DND-41 (cell line): ENCODE results near the gene ILF3.

ENCODE experiments used
- ATAC-seq: fragments of 200-7000 bp; cut with Tn5 transposase; 3 replicates; pipeline ENCODE4 v1.9.1; 2021; ENCODE audit warnings: low read depth; ENCODE audit not compliant: insufficient read depth
- DNase-seq: peaks from one replicate; pipeline ENCODE4 v3.0.0-alpha.2; 2020
- H2AFZ ChIP-seq: 2 replicates; pipeline ENCODE4 v1.6.0; 2012; ENCODE audit warnings: low read depth, low read length
- H3K27ac ChIP-seq: 2 replicates; pipeline ENCODE4 v1.5.1; 2012; ENCODE audit warnings: low read length, inconsistent platforms
- H3K27me3 ChIP-seq: fragments of 200-600 bp; sonication (generic); 2 replicates; pipeline ENCODE4 v1.6.0; 2012; ENCODE audit warnings: low read length, mild to moderate bottlenecking, inconsistent platforms; ENCODE audit not compliant: insufficient read depth, poor library complexity
- H3K36me3 ChIP-seq: 2 replicates; pipeline ENCODE4 v1.5.1; 2012; ENCODE audit warnings: low read length, inconsistent platforms; ENCODE audit not compliant: insufficient read depth
- H3K4me1 ChIP-seq: 2 replicates; pipeline ENCODE4 v1.5.1; 2012; ENCODE audit warnings: mild to moderate bottlenecking, low read length; ENCODE audit not compliant: insufficient read depth
- H3K4me2 ChIP-seq: 2 replicates; pipeline ENCODE4 v1.6.0; 2012; ENCODE audit warnings: mild to moderate bottlenecking, moderate library complexity, low read length, inconsistent platforms; ENCODE audit not compliant: insufficient read depth
- H3K4me3 ChIP-seq, 2 experiments: fragments of 200-600 bp in 1 of 2; shearing (Covaris generic) in 1 of 2; 2 replicates each; pipeline ENCODE4 v1.5.1; 2012 to 2016; ENCODE audit warnings: inconsistent platforms in 2 of 2, low read length in 2 of 2, mild to moderate bottlenecking in 2 of 2, low read depth in 1 of 2, moderate library complexity in 1 of 2
- H3K79me2 ChIP-seq: 2 replicates; pipeline ENCODE4 v1.6.0; 2012; ENCODE audit warnings: low read length, inconsistent platforms; ENCODE audit not compliant: insufficient read depth
- H3K9ac ChIP-seq: 2 replicates; pipeline ENCODE4 v1.6.0; 2012; ENCODE audit warnings: low read depth, mild to moderate bottlenecking, inconsistent platforms, low read length, moderate library complexity
- H3K9me3 ChIP-seq: 2 replicates; pipeline ENCODE4 v1.5.1; 2012; ENCODE audit warnings: low read length, moderate library complexity, mild to moderate bottlenecking, inconsistent platforms; ENCODE audit not compliant: insufficient read depth, severe bottlenecking
- H4K20me1 ChIP-seq: 2 replicates; pipeline ENCODE4 v1.6.0; 2012; ENCODE audit warnings: low read length; ENCODE audit not compliant: insufficient read depth
- EZH2 ChIP-seq: IDR thresholded peaks from 3 replicates; pipeline ENCODE4 v1.6.1; 2012; ENCODE audit warnings: borderline replicate concordance, low read depth, mild to moderate bottlenecking, moderate library complexity, low read length, inconsistent platforms; ENCODE audit not compliant: severe bottlenecking
- TF ChIP-seq, protein P1 (sequence below): IDR thresholded peaks from 2 replicates; pipeline ENCODE4 v1.5.1; 2012; ENCODE audit warnings: borderline replicate concordance, low read length, moderate library complexity, mild to moderate bottlenecking; ENCODE audit not compliant: poor library complexity, severe bottlenecking; ENCODE audit errors: extremely low read depth

Gene ILF3

DNA sequence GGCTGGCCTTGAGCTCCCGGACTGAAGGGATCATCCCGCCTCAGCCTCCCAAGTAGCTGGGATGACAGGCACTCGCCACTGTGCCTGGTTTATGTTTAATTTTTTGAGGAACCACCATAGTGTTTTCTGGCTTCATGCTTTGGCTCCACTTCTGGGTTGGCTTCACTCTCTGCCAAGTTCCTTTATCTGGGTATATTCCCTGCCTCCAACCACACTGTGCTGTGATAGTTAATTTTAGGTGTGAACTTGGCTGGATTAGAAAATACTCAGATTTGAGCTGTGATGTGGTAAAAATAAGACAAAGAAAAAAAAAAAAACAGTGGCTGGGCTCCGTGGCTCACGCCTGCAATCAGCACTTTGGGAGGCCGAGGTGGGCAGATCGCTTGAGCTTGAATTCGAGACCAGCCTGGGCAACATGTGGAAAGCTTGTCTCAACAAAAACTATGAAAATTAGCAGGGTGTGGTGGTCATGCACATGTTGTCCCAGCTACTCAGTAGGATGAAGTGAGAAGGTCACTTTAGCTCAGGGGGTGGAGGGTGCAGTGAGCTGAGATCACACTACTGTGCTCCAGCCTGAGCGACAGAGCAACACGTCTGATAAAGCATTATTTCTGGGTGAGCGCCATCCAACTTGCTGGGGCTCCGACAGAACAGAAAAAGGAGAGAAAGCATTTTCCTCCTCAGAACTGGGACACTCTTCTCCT is 7.5 kb upstream of the ILF3 start:
- Histone ChIP-seq H3K79me2 (no peaks in the 10 kb centered on the region), H3K27ac (no peak overlapping the region), H3K9me3 (no peaks in the 10 kb centered on the region), H3K9ac (no peak overlapping the region), H2AFZ (no peak overlapping the region), H3K27me3 (no peaks in the 10 kb centered on the region), H3K4me3 (no peak overlapping the region), H3K4me2 (no peak overlapping the region), H4K20me1 (no peaks in the 10 kb centered on the region), H3K36me3 (peaks cover 16% of the 10 kb centered on the region), H3K4me1 (0 out of 2 replicates have a peak, but pooled peaks cover under 1% of the 10 kb centered on the region)
- no peak for TF ChIP-seq EZH2
- TF ChIP-seq, protein P1, sequence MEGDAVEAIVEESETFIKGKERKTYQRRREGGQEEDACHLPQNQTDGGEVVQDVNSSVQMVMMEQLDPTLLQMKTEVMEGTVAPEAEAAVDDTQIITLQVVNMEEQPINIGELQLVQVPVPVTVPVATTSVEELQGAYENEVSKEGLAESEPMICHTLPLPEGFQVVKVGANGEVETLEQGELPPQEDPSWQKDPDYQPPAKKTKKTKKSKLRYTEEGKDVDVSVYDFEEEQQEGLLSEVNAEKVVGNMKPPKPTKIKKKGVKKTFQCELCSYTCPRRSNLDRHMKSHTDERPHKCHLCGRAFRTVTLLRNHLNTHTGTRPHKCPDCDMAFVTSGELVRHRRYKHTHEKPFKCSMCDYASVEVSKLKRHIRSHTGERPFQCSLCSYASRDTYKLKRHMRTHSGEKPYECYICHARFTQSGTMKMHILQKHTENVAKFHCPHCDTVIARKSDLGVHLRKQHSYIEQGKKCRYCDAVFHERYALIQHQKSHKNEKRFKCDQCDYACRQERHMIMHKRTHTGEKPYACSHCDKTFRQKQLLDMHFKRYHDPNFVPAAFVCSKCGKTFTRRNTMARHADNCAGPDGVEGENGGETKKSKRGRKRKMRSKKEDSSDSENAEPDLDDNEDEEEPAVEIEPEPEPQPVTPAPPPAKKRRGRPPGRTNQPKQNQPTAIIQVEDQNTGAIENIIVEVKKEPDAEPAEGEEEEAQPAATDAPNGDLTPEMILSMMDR, result no peak
- DNase-seq (no peak), ATAC-seq (no peak)

DNA sequence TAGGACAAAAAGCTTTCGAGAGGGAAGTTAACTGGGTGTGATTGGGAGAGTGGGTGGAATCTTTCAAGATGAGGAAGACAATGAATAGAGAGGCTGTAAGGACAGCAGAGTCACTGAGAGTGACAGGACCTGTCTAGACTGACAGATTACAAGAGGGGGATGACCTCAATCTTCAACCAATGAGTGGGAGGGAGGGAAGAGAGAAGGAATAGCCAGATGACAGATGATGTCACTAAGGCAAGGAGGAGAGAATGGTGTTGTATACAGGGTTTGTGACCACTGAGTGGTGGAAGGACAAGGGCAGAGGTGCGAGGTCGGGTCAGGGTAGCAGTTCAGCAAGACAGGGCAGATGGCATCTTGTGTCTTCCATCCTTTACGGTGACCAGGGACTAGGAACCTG is 5.8 kb upstream of the ILF3 start:
- DNase-seq, result no peak
- TF ChIP-seq, protein P1, result no peak
- no peak for TF ChIP-seq EZH2
- Histone ChIP-seq H3K27me3 (no peaks in the 10 kb centered on the region), H3K9me3 (no peaks in the 10 kb centered on the region), H3K4me2 (no peak overlapping the region), H3K27ac (no peak overlapping the region), H3K4me3 (no peak overlapping the region), H3K36me3 (peaks cover 10% of the 10 kb centered on the region), H3K79me2 (peaks cover 15% of the 10 kb centered on the region), H2AFZ (no peak overlapping the region), H3K4me1 (peaks cover 12% of the 10 kb centered on the region), H4K20me1 (no peaks in the 10 kb centered on the region), H3K9ac (no peak overlapping the region)
- ATAC-seq, result no peak

DNA sequence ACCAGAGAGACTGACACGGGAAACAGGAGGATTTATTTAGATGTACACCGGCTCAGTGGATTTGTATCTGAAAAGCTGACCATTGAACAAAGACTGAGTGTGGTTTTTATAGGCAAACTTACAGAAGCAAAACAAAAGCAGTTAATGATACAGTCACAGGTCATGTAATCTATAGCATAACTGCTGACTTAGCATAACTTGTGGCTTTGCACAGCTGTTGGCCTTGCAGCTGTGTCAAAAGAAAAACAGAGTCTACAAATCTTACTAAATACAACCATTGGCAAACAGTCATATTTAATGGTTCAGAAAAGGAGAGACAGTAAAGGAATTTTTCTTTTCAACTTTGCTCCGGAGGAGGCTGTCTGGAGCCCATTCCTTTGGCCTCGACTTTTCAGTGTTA is 2.3 kb upstream of the ILF3 start:
- Histone ChIP-seq H3K4me1 (peaks cover 30% of the 10 kb centered on the region), H3K9ac (no peak overlapping the region; the same call in 1 of the 2 replicates), H3K27me3 (no peaks in the 10 kb centered on the region), H3K4me3 (0 out of 4 replicates have a peak overlapping the region, but pooled peaks of 1 of the 2 experiments have one; percentile 89), H3K36me3 (peaks cover 32% of the 10 kb centered on the region), H3K4me2 (peak overlapping the region; percentile 4; the same call in 1 of the 2 replicates), H3K27ac (no peak overlapping the region), H3K79me2 (peaks cover 45% of the 10 kb centered on the region), H4K20me1 (peaks cover 21% of the 10 kb centered on the region), H3K9me3 (no peaks in the 10 kb centered on the region), H2AFZ (no peak overlapping the region)
- no peak for ATAC-seq
- DNase-seq, result no peak
- TF ChIP-seq, protein P1, result no peak
- no peak for TF ChIP-seq EZH2

DNA sequence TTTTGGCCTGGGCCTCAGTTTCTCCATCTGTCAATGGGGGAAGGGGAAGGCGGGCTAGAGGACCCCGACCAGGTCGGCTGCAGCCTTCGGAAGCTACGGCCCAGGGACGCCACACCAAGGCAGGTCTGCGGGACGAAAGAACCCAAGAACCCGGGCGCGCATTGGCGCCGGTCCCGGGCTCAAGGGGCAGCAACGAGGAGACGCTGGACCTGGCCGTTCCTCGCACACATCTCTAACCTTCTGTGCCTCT is 739 bp upstream of the ILF3 start:
- Histone ChIP-seq H3K4me1 (peaks cover 38% of the 10 kb centered on the region), H4K20me1 (peaks cover 36% of the 10 kb centered on the region), H3K4me2 (peak overlapping the region; percentile 73), H3K79me2 (peaks cover 60% of the 10 kb centered on the region), H2AFZ (peak overlapping the region; percentile 71), H3K27me3 (no peaks in the 10 kb centered on the region), H3K36me3 (peaks cover 47% of the 10 kb centered on the region), H3K9ac (peak overlapping the region; percentile 97), H3K4me3 (peak overlapping the region; percentile 89 to 99), H3K27ac (peak overlapping the region; percentile 95), H3K9me3 (no peaks in the 10 kb centered on the region)
- DNase-seq, result no peak
- TF ChIP-seq, protein P1, result peak; percentile 1
- TF ChIP-seq EZH2, result no peak
- no peak; the same call in 2 of the 3 replicates for ATAC-seq
